Activated naive CD4-positive, alpha-beta T cell treated with anti-CD3 and anti-CD28 coated beads, Interleukin-2, amount 50 U/mL, for 24 hours (primary cell): ENCODE results near the gene PAIP2.

Source experiments
- H3K27ac Mint-ChIP-seq: one replicate; pipeline ENCODE4 v1.8.0; 2021; ENCODE audit warnings: mild to moderate bottlenecking, mixed read lengths
- H3K27me3 Mint-ChIP-seq: one replicate; pipeline ENCODE4 v1.8.0; 2021; ENCODE audit warnings: mixed read lengths
- H3K36me3 Mint-ChIP-seq: one replicate; pipeline ENCODE4 v1.8.0; 2021; ENCODE audit warnings: mixed read lengths
- H3K4me1 Mint-ChIP-seq: one replicate; pipeline ENCODE4 v1.8.0; 2021; ENCODE audit warnings: mixed read lengths
- H3K4me3 Mint-ChIP-seq: one replicate; pipeline ENCODE4 v1.8.0; 2021; ENCODE audit warnings: mild to moderate bottlenecking, mixed read lengths
- H3K9me3 Mint-ChIP-seq: one replicate; pipeline ENCODE4 v1.8.0; 2021; ENCODE audit warnings: mixed read lengths

PAIP2 gene, protein sequence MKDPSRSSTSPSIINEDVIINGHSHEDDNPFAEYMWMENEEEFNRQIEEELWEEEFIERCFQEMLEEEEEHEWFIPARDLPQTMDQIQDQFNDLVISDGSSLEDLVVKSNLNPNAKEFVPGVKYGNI

DNA sequence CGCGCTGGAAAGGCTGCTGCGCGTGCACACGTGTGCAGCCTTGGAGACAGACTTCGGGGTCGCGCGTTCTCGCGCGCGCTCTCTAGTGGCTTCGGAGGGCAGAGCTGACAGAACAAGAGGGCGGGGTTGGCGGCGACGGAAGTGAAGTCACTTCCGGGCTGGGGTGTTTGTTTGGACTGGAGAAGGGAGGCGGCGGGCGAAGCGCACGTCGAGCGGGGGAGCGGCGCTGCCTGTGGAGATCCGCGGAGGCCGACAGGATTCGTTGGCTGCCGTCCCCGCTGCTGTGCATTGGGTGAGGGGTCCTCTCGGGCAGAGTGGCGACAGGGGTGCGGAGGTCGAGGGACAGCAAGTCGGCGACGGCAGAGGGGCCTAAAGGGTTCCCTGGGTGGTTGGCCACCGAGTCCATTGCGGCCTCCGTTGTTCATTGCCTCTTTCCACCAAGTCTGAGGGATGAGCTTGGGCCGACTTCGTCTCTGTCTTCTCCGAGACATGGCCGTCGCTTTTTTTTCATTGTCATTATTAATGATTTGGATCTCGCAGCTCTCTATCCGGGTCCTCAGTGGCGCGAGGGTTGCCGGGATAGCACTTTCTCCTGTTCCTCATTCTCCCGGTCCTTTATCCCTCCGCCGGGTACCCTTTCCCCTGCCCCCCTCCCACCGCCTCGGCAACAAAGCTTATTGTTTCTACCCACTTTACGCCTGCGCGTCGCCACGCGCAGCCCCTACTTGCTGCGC lies at the start of gene PAIP2:
Gene PAIP2 (plus strand): TSS at position 166 of the 734 bp plus-strand sequence. CDS start 21,931 bp downstream, outside the sequence.
- H3K4me3 Mint-ChIP-seq: peak within 1 kb of the TSS; percentile 98
- H3K27me3 Mint-ChIP-seq: no peaks in the 10 kb centered on the region
- peak within 1 kb of the TSS; percentile 99 for H3K27ac Mint-ChIP-seq
- H3K9me3 Mint-ChIP-seq: no peaks in the 10 kb centered on the region
- peaks cover 57% of the 10 kb centered on the region for H3K4me1 Mint-ChIP-seq
- peaks cover 11% of the 10 kb centered on the region for H3K36me3 Mint-ChIP-seq

DNA sequence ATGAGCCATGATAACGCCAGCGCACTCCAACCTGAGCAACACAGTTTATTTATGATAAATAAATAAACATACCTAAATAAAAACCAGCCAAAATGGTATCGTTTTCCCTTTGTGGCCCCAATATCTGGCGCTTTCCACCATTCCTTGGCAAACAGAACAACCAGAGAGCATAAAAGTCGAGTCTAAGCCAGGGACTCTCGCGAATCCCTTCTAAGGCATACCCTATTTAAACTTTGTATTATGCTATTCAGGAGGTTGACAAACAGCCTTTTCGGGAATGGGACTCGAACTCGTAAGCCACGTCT lies 48.5 kb upstream of the PAIP2 start:
- Mint-ChIP-seq H3K27me3 (no peaks in the 10 kb centered on the region), H3K4me3 (peak overlapping the region; percentile 95), H3K4me1 (peaks cover 34% of the 10 kb centered on the region), H3K36me3 (peaks cover 11% of the 10 kb centered on the region), H3K27ac (peak overlapping the region; percentile 98), H3K9me3 (no peaks in the 10 kb centered on the region)

DNA sequence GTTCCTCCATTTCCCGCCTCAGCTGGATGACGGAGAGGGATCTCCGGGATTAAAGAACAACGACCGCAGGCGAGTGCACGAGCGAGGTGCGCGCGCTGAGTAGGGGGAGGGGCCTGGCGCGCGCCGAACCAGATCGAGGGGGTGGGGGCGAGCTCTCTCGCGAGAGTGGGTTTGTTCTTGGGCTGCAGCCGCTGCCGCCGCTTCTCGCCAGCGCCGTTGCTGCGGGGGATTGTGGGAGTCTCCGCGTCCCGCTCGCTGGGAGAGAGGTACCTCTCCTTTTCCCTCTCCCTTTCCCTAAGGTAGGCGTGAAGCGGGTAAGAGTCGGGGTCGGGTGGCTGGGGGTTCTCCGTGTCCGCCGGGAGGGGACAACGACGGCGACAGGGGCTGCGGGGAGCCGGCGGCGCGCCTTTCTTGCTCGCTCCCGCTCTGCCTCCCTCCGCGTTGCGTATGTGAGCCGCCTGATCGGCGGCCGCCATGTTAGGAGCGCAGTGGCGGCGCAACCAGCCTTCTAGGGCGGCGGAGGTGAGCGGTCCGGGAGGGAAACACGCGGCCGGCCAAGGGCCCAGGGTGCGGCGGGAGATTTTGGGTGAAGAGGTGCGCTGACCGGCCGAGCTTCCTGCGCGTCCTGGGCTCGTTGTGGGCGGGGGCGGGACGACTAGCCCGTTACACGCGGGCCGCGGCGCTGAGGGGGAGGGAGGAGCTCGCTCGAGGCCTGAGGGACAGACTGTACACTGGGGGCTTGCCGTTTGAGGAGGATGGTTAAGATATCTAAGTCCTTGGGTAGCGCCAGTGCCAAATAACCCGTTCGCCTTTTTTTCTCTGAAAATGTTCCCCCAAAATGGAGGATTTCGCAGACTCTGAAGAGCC lies 47.9 kb upstream of the PAIP2 start, which contains the start of gene MATR3:
Gene MATR3 (plus strand): TSS at position 234 of the 867 bp plus-strand sequence. CDS start 13,676 bp downstream, outside the sequence.
- H3K36me3 Mint-ChIP-seq: peaks cover 14% of the 10 kb centered on the region
- peaks cover 40% of the 10 kb centered on the region for H3K4me1 Mint-ChIP-seq
- no peaks in the 10 kb centered on the region for H3K27me3 Mint-ChIP-seq
- H3K27ac Mint-ChIP-seq: peak within 1 kb of the TSS; percentile 98
- H3K9me3 Mint-ChIP-seq: no peaks in the 10 kb centered on the region
- peak within 1 kb of the TSS; percentile 95 for H3K4me3 Mint-ChIP-seq

DNA sequence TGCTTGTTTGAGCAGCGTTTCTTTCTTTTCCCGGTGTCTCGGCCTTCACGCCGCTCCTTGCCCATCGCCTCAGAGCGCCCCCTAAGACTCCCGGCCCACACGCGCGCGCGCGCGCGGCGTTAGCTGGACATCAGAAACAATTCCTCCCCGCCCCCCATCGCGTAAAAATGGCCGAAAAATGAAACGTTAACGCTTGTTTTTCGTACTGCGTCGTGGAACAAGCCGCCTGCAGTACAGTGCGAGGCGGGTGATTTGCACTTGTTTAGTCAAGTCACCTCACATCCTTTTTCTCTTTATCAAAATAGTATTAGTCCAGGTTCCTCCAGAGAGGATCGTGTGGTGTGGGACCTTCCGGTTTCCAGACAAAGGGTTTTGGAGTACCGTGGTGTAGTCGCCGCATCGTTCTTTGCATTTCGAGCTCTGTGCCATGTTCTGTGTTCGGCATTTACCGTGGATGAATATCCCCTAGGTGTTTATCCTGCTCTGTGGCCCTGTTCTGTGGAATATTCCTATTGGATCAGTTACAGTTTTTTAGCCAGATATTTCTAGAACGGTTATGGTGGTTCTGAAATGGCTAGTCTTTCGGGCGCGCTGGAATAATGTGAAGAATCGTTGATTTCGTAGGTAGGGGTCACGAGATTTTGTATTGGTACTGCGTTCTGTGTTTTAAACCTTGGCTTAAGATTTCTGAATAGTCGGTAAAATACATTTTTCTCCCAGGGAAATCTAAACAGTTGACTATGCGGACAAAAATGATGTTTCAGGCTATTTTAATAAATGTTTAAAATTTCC lies 47.1 kb upstream of the PAIP2 start:
- H3K36me3 Mint-ChIP-seq: peaks cover 16% of the 10 kb centered on the region

DNA sequence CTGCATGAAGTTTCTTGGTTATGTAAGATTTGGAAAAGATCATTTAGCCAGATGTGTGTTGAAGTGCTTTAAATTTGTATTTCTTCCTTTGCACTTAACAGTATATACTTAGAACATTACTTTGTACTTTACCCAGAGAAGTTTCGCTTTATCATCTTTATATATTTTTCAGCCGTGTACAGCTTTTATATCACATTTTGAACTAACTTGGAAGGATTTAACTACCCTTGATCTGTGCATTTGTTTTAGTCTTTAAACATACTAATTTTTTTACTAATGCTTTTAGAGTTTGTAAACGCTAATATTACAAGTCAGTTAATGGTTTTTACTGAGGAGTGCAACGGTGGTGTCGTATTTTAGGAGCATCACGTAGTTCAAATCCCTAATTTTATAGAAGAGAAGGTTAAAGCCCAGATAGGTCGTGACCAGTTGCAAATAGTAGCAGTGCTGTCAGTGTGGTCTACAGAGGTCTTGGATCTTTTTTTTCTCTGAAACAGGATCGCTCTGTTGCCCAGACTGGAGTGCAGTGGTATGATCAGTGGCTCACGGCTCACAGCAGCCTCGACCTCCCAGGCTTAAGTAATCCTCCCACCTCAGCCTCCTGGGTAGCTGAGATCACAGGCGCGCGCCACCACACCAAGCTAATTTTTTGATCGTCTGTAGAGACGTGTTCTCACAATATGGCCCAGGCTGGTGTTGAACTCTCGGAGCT lies 46.2 kb upstream of the PAIP2 start:
- H3K4me3 Mint-ChIP-seq: peak overlapping the region; percentile 95
- H3K9me3 Mint-ChIP-seq: no peaks in the 10 kb centered on the region
- H3K27me3 Mint-ChIP-seq: no peaks in the 10 kb centered on the region
- H3K36me3 Mint-ChIP-seq: peaks cover 16% of the 10 kb centered on the region
- peaks cover 58% of the 10 kb centered on the region for H3K4me1 Mint-ChIP-seq
- peak overlapping the region; percentile 61 for H3K27ac Mint-ChIP-seq

More for the DNA sequence above, 47.1 kb upstream of the PAIP2 start:
- Mint-ChIP-seq H3K27me3 (no peaks in the 10 kb centered on the region), H3K9me3 (no peaks in the 10 kb centered on the region), H3K4me1 (peaks cover 49% of the 10 kb centered on the region), H3K4me3 (peak overlapping the region; percentile 95), H3K27ac (peak overlapping the region; percentile 98)

DNA sequence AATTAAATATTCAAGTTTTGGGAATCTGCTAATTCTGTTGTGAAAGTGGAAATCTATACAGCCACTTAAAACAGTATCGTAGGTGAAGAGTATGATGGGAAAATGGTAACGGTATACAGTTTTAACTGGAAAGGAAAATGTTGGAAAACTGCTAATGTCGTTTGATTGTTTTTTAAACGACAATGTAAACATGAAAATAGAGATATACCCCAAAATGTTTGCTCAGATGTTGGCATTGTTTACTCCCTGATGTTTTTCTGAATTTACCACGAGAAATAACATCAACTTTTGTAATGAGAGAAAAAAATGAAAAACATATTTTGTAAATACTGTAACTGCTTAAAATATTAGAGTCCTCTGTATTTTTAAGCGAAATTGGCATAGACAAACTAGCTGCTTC lies 45.5 kb upstream of the PAIP2 start:
- peaks cover 16% of the 10 kb centered on the region for H3K36me3 Mint-ChIP-seq
- H3K9me3 Mint-ChIP-seq: no peaks in the 10 kb centered on the region
- H3K4me3 Mint-ChIP-seq: peak overlapping the region; percentile 95
- H3K27me3 Mint-ChIP-seq: no peaks in the 10 kb centered on the region
- no peak overlapping the region for H3K27ac Mint-ChIP-seq
- peaks cover 64% of the 10 kb centered on the region for H3K4me1 Mint-ChIP-seq

DNA sequence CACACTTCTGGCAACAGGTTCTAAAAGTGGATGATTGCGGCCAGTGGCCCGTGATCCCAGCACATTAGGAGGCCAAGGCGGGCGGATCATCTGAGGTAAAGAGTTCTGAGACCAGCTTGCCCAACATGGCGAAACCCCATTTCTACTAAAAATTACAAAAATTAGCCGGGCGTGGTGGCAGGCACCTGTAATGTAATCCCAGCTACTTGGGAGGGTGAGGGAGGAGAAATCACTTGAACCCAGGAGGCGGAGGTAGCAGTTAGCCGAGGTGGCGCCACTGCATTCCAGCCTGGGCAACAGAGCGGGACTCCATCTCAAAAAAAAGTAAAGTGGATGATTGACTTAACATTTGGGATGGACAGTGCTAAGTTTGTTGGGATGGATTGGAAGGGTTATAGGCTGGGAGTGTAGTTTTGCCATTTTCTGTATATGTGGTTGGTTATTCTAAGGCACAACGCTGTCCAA lies 44.8 kb upstream of the PAIP2 start:
- peak overlapping the region; percentile 95 for H3K4me3 Mint-ChIP-seq
- H3K4me1 Mint-ChIP-seq: peaks cover 71% of the 10 kb centered on the region
- H3K27ac Mint-ChIP-seq: peak overlapping the region; percentile 8
- H3K27me3 Mint-ChIP-seq: no peaks in the 10 kb centered on the region
- no peaks in the 10 kb centered on the region for H3K9me3 Mint-ChIP-seq
- H3K36me3 Mint-ChIP-seq: peaks cover 20% of the 10 kb centered on the region

DNA sequence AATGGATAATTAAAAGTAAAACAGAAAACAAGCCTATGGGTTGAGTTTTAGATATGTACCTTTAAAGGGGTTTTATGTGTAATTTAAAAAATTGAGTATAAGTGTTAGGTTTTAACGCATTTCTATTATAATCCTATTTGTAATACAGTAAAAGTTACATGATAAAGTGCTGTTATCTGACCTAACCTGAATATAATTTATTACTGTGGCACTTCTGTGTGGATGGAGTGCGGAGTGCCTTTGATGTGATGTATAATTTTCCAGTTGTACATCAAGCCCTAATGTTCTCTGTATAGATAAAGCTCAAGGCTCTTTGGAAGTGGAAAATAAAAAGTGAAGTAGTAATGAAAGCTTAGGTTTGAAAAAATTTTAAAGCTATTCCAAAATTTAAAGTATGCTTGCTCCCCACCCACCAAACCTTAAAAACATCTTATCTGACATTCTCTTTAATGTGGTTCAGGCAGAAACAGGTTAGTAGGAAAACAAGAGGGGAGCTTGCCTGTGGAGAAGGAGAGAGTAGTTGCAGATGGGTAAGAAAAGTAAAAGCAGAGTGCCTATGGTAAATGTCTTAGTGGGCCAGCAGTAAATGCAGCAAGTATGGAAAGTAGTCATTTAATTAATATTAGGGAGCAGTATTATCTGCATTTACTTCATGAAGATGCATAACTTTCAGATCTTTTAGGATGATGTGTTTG lies 44.1 kb upstream of the PAIP2 start:
- Mint-ChIP-seq H3K4me1 (peaks cover 77% of the 10 kb centered on the region), H3K27me3 (no peaks in the 10 kb centered on the region), H3K4me3 (peak overlapping the region; percentile 95), H3K9me3 (no peaks in the 10 kb centered on the region), H3K36me3 (peaks cover 22% of the 10 kb centered on the region), H3K27ac (peak overlapping the region; percentile 1)

DNA sequence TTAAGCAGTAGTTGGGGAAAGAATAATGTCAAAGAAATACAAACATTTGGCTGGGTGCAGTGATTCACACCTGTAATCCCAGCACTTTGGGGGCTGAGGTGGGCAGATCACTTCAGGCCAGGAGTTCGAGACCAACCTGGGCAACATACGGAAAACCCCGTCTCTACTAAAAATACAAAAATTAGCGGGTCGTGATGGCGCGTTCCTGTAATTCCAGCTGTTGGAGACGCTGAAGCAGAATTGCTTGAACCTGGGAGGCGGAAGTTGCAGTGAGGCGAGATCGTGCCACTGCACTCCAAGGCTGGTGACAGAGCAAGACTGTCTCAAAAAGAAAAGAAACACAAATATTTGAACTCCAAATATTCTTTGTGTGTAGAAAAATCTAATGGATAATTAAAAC lies 43.4 kb upstream of the PAIP2 start:
- Mint-ChIP-seq H3K4me3 (peak overlapping the region; percentile 95), H3K27me3 (no peaks in the 10 kb centered on the region), H3K4me1 (peaks cover 82% of the 10 kb centered on the region), H3K36me3 (peaks cover 24% of the 10 kb centered on the region), H3K27ac (peak overlapping the region; percentile 8), H3K9me3 (no peaks in the 10 kb centered on the region)

DNA sequence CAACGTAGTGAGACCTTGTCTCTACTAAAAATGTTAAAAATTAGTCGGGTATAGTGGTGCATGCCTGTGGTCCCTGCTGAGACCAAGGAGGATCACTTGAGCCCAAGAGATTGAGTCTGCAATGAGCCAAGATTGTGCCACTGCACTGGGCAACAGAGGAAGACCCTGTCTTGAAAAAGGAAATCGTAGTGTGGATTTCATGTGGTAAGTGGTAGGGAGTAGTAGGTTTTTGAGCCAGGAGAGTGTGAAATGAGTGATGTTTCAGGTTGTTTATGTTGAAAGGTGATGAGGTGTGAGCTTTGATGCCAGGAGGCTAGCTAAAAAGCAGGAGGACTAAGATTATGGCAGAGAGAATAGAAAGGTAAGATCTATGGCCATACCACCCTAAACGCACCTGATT lies 42.2 kb upstream of the PAIP2 start:
- Mint-ChIP-seq H3K4me1 (peaks cover 93% of the 10 kb centered on the region), H3K36me3 (peaks cover 24% of the 10 kb centered on the region), H3K27me3 (no peaks in the 10 kb centered on the region), H3K9me3 (no peaks in the 10 kb centered on the region), H3K4me3 (peak overlapping the region; percentile 95), H3K27ac (peak overlapping the region; percentile 74)

DNA sequence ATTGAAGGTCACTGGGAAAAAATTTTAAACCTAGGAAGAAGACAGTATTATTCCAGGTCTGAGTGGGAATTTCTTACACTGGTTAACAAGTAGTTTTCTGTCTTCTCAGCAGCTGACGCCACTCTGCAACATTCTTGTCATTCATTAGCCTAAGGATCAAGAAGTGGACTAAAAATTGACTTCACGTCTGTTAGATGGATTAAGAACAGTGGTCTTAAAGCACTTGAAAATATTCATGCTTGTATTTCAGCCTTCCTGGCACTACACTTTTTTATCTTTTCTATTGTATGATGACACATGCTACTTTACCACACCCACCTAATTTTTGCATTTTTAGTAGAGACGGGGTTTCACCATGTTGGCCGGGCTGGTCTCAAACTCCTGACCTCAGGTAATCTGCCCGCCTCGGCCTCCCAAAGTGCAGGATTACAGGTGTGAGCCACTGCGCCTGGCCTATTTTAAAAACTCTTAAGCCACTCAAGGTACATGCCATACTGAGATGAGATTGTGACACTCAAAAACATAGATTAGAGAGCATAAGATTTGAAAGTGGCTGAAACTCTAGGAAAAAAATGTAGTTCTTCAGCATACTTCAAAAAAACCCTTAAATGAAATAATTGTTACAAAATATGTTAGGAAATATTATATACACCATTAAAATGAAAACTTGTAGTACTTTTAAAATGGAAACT lies 39.7 kb upstream of the PAIP2 start:
- H3K9me3 Mint-ChIP-seq: no peaks in the 10 kb centered on the region
- H3K27ac Mint-ChIP-seq: peak overlapping the region; percentile 76
- peak overlapping the region; percentile 70 for H3K4me3 Mint-ChIP-seq
- peaks cover 98% of the 10 kb centered on the region for H3K4me1 Mint-ChIP-seq
- H3K27me3 Mint-ChIP-seq: no peaks in the 10 kb centered on the region
- H3K36me3 Mint-ChIP-seq: peaks cover 15% of the 10 kb centered on the region

DNA sequence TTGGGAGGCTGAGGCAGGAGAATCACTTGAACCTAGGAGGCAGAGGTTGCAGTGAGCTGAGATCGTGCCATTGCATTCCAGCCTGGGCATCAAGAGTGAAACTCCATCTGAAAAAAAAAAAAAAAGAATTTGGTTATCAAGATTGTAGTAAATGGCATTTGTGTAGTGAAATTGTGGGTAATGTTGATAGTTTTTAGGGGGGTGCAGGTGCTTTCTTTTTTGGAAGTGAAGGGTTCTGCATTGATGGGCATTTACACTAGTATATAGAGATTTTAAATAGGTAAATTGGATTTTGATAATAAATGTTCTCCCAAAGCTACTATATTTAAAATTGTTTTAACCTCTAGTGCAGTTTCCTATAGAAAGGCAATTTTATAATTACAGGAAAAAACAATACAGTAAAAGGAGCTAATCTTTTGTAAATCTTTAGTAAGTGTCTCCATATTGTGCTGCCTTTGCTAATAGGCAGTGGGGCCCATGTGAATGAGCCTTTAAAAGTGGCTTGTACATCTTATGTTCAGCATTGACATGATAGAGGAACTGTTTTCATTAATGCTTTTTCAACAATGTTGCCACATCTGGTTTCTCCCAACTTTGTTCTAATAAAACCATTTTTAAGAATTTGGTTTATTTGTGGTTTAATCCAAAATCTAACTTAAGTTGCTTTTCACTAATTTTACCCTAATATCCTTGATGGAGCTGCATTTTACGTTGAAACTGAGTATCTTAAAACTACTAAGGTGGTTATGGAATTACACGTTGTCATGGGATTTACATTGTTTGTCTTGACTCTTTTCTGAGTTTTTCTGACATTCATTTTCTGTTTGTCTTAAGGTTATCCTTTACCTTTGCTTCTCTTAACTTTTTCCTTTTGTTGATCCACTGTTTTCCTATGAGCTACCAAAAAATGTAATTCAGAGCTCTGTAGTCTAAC lies 37.0 kb upstream of the PAIP2 start:
- peak overlapping the region; percentile 63 for H3K4me3 Mint-ChIP-seq
- H3K27me3 Mint-ChIP-seq: no peaks in the 10 kb centered on the region
- H3K36me3 Mint-ChIP-seq: peaks cover 13% of the 10 kb centered on the region
- H3K27ac Mint-ChIP-seq: peak overlapping the region; percentile 47
- H3K9me3 Mint-ChIP-seq: no peaks in the 10 kb centered on the region
- H3K4me1 Mint-ChIP-seq: peaks cover 95% of the 10 kb centered on the region

DNA sequence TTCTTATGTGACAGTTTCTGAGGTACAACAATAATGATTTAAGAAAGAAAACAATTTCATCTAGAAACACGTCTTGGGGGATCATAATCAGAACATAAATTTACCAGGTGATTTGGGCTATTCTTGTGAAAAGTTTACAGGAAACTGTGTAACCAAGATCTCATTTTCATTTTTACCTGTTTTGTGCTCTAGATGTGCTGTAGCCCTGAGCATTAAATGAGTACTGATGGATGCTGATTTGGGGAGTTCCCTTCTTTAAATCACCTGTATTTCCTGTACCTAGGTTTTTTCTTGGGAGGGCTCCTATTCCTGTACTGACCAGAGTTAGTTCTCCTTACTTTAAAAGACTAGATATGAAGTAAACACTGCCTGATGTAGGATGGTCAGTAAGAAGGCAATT lies 35.5 kb upstream of the PAIP2 start:
- Mint-ChIP-seq H3K27ac (peak overlapping the region; percentile 77), H3K4me1 (peaks cover 96% of the 10 kb centered on the region), H3K36me3 (peaks cover 15% of the 10 kb centered on the region), H3K9me3 (no peaks in the 10 kb centered on the region), H3K27me3 (no peaks in the 10 kb centered on the region), H3K4me3 (peak overlapping the region; percentile 63)
